ENCODE measurements around the gene UBE2N. TPM values are rescaled to one million over a fixed set of nuclear protein-coding genes. Genes with fewer than 3 reads are reported as not detected.
"Not testable (repeated sequence)": the region's sequence is repeated elsewhere in the genome, so short reads cannot be mapped to it uniquely, and the experiment has no call there.

UBE2N gene
- total RNA-seq, 4 donors from 2014 or later: 2.0 to 39.0 (median 22.3) TPM

- H3K9me3 ChIP-seq: no peaks in the 10 kb centered on the region
- no peak for TF ChIP-seq EP300 (IDR thresholded peaks at IDR 0.05; ENCODE audit: low read depth)
- TF ChIP-seq CTCF (IDR thresholded peaks at IDR 0.05): no peak
- no peak for TF ChIP-seq POLR2A (IDR thresholded peaks at IDR 0.05)
- peaks cover 5 to 36% (median 14%) of the 10 kb centered on the region in 4 donors for H3K4me1 ChIP-seq
- in situ Hi-C loops (cut with MboI; ENCODE audit: low pct_ligation_motif_present in 1 of 4, low pct_unique_long_range_greater_than_20kb in 1 of 4, low sequenced_read_pairs in 3 of 4) (loop anchor here in 1 of 4 donors (10.0 kb wide), 1 partner anchor 409 kb away; no protein-coding TSS in a partner anchor), intact Hi-C loops (cut with DNase I; ENCODE audit: low total_unique reads) (no loop called here)
- H3K36me3 ChIP-seq: peaks cover 0 to 20% (median 4%) of the 10 kb centered on the region in 4 donors
- H3K4me3 ChIP-seq: no peak overlapping the region
- no peaks in the 10 kb centered on the region for H3K27me3 ChIP-seq
- 58 to 67% methylated on average over 2 of the region's 2 CpGs for WGBS, 2 donors (ENCODE audit: low coverage in 1 of 2)
- no peak for DNase-seq
- no peak overlapping the region for H3K27ac ChIP-seq
Observed at GRCh38 chr12:93393425-93393824, 48.3 kb downstream of the UBE2N start.

- 80 to 88% methylated on average over 1 to 5 of the region's 5 CpGs for WGBS, 2 donors (ENCODE audit: low coverage in 1 of 2)
- Histone ChIP-seq H3K27me3 (no peaks in the 10 kb centered on the region), H3K36me3 (peaks cover 0 to 11% (median 4%) of the 10 kb centered on the region in 4 donors), H3K27ac (no peak overlapping the region), H3K4me3 (no peak overlapping the region), H3K4me1 (peaks cover 5 to 24% (median 17%) of the 10 kb centered on the region in 4 donors), H3K9me3 (no peaks in the 10 kb centered on the region)
- intact Hi-C loops (cut with DNase I; ENCODE audit: low total_unique reads) (no loop called here), in situ Hi-C loops (cut with MboI; ENCODE audit: low pct_ligation_motif_present in 1 of 4, low pct_unique_long_range_greater_than_20kb in 1 of 4, low sequenced_read_pairs in 3 of 4) (loop anchor here in 1 of 4 donors (10.0 kb wide), 1 partner anchor 406 kb away; no protein-coding TSS in a partner anchor)
- DNase-seq: no peak
- TF ChIP-seq POLR2AphosphoS5 (IDR thresholded peaks at IDR 0.05) (no peak), EP300 (IDR thresholded peaks at IDR 0.05; ENCODE audit: low read depth) (no peak), POLR2A (IDR thresholded peaks at IDR 0.05) (no peak), CTCF (IDR thresholded peaks at IDR 0.05) (no peak)
Observed at GRCh38 chr12:93390549-93391297, 51.0 kb downstream of the UBE2N start.

- Histone ChIP-seq H3K27me3 (no peaks in the 10 kb centered on the region), H3K4me1 (peaks cover 5 to 25% (median 16%) of the 10 kb centered on the region in 4 donors), H3K9me3 (no peaks in the 10 kb centered on the region), H3K36me3 (peaks cover 0 to 5% (median under 1%) of the 10 kb centered on the region in 4 donors), H3K27ac (no peak overlapping the region), H3K4me3 (no peak overlapping the region)
- in situ Hi-C loops (cut with MboI; ENCODE audit: low pct_ligation_motif_present in 1 of 4, low pct_unique_long_range_greater_than_20kb in 1 of 4, low sequenced_read_pairs in 3 of 4): loop anchor here in 1 of 4 donors (10.0 kb wide), 1 partner anchor 405 kb away; no protein-coding TSS in a partner anchor
- TF ChIP-seq CTCF (IDR thresholded peaks at IDR 0.05): no peak
- no peak for TF ChIP-seq POLR2A (IDR thresholded peaks at IDR 0.05)
- no peak for TF ChIP-seq EP300 (IDR thresholded peaks at IDR 0.05; ENCODE audit: low read depth)
- TF ChIP-seq POLR2AphosphoS5 (IDR thresholded peaks at IDR 0.05): no peak
- DNase-seq: no peak
- intact Hi-C loops (cut with DNase I; ENCODE audit: low total_unique reads): no loop called here
- 55 to 72% methylated on average over 5 of the region's 5 CpGs for WGBS, 2 donors (ENCODE audit: low coverage in 1 of 2)
Observed at GRCh38 chr12:93390031-93390430, 51.7 kb downstream of the UBE2N start.

GRCh38 chr12:93387780-93388179 is 54.0 kb downstream of the UBE2N start:
- TF ChIP-seq CTCF (IDR thresholded peaks at IDR 0.05) (no peak), POLR2A (IDR thresholded peaks at IDR 0.05) (no peak), POLR2AphosphoS5 (IDR thresholded peaks at IDR 0.05) (no peak), EP300 (IDR thresholded peaks at IDR 0.05; ENCODE audit: low read depth) (no peak)
- no peak overlapping the region for H3K27ac ChIP-seq
- no peaks in the 10 kb centered on the region for H3K36me3 ChIP-seq
- no peak for DNase-seq
- intact Hi-C loops (cut with DNase I; ENCODE audit: low total_unique reads) (no loop called here), in situ Hi-C loops (cut with MboI; ENCODE audit: low pct_ligation_motif_present in 1 of 4, low pct_unique_long_range_greater_than_20kb in 1 of 4, low sequenced_read_pairs in 3 of 4) (loop anchor here in 1 of 4 donors (10.0 kb wide), 1 partner anchor 403 kb away; no protein-coding TSS in a partner anchor)
- no peaks in the 10 kb centered on the region for H3K27me3 ChIP-seq
- WGBS, 2 donors (ENCODE audit: low coverage in 1 of 2): 60 to 77% methylated on average over 1 to 2 of the region's 2 CpGs
- no peaks in the 10 kb centered on the region for H3K9me3 ChIP-seq
- H3K4me1 ChIP-seq: peaks cover 5 to 44% (median 20%) of the 10 kb centered on the region in 4 donors
- no peak overlapping the region for H3K4me3 ChIP-seq

GRCh38 chr12:93381976-93382437 is 59.7 kb downstream of the UBE2N start:
- intact Hi-C loops (cut with DNase I; ENCODE audit: low total_unique reads); H3K36me3 ChIP-seq; H3K9me3 ChIP-seq; DNase-seq; H3K4me3 ChIP-seq; H3K27me3 ChIP-seq: not testable (repeated sequence)
- peaks cover 14 to 54% (median 25%) of the 10 kb centered on the region in 4 donors for H3K4me1 ChIP-seq
- WGBS, 2 donors (ENCODE audit: low coverage in 1 of 2): 84 to 86% methylated on average over 2 to 5 of the region's 5 CpGs
- in situ Hi-C loops (cut with MboI; ENCODE audit: low pct_ligation_motif_present in 1 of 4, low pct_unique_long_range_greater_than_20kb in 1 of 4, low sequenced_read_pairs in 3 of 4): loop anchor here in 1 of 4 donors (10.0 kb wide), 1 partner anchor 397 kb away; no protein-coding TSS in a partner anchor
- peak overlapping the region in 3 of 4 donors; percentile 98 for H3K27ac ChIP-seq

Data from transverse colon (tissue), 4 donors.